ENCODE data around the gene TUT7. TPM values are rescaled to one million over a fixed set of nuclear protein-coding genes. Genes with fewer than 3 reads are reported as not detected.

The TUT7 gene
- total RNA-seq, 6 experiments from 2014 or later: 22.5 to 46.7 (median 31.6) TPM

DNA sequence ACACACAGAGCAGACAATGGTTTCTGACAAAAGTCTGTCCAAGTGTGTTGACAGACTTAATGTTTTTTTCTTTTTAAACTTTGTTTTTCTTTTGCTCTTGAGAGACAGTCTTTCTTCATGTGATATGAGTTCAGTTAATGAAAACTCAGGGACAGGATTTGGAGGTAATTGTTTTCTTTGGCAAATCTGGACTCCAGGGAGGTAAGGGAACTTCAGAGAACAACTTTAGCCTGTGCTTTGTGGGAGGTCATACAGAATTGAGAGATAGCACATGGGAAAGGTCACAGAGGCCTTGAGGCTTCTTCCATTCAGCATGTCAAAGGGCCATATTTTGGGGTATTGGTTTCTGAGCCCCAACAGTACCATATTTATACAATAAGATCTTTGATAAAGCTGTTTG is 104.1 kb downstream of the TUT7 start:
- no peak overlapping the region for H3K4me3 ChIP-seq
- H3K9me3 ChIP-seq: no peaks in the 10 kb centered on the region
- no peak for TF ChIP-seq POLR2A (IDR thresholded peaks at IDR 0.05)
- TF ChIP-seq, protein P1, sequence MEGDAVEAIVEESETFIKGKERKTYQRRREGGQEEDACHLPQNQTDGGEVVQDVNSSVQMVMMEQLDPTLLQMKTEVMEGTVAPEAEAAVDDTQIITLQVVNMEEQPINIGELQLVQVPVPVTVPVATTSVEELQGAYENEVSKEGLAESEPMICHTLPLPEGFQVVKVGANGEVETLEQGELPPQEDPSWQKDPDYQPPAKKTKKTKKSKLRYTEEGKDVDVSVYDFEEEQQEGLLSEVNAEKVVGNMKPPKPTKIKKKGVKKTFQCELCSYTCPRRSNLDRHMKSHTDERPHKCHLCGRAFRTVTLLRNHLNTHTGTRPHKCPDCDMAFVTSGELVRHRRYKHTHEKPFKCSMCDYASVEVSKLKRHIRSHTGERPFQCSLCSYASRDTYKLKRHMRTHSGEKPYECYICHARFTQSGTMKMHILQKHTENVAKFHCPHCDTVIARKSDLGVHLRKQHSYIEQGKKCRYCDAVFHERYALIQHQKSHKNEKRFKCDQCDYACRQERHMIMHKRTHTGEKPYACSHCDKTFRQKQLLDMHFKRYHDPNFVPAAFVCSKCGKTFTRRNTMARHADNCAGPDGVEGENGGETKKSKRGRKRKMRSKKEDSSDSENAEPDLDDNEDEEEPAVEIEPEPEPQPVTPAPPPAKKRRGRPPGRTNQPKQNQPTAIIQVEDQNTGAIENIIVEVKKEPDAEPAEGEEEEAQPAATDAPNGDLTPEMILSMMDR (IDR thresholded peaks at IDR 0.05): no peak
- no peak overlapping the region for H3K27ac ChIP-seq
- intact Hi-C loops (cut with DNase I): no loop called here
- DNase-seq: no peak
- ATAC-seq: no peak
- H3K4me1 ChIP-seq: no peaks in the 10 kb centered on the region
- no peaks in the 10 kb centered on the region for H3K36me3 ChIP-seq
- no peaks in the 10 kb centered on the region for H3K27me3 ChIP-seq

DNA sequence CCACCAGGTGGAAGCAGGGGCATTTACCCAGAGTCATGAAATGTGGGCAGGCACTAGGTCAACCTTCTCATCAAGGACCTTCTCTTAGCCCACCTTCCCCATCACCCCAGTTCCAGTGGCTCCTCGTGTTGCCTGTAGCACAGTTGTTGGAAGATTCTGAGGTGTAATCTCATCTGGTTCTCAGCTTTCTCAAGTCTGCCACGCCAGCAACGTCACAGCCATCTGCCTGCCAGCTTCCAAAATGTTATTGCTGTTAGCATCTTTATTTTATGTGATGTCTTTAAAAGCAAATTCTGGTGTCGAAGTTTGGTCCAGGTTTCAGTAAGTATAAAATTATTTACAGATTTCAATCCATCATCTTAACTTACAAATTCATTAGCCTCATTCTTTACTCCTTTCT is 105.5 kb downstream of the TUT7 start:
- Histone ChIP-seq H3K27me3 (no peaks in the 10 kb centered on the region), H3K4me1 (no peaks in the 10 kb centered on the region), H3K4me3 (no peak overlapping the region), H3K27ac (no peak overlapping the region), H3K36me3 (no peaks in the 10 kb centered on the region), H3K9me3 (no peaks in the 10 kb centered on the region)
- intact Hi-C loops (cut with DNase I): no loop called here
- TF ChIP-seq, protein P1 (IDR thresholded peaks at IDR 0.05): no peak
- TF ChIP-seq POLR2A (IDR thresholded peaks at IDR 0.05): no peak
- no peak for ATAC-seq
- WGBS (ENCODE audit: insufficient coverage, low coverage, low lambda C conversion rate, missing lambda C conversion rate): 89% methylated on average over 4 of the region's 4 CpGs
- DNase-seq: no peak

DNA sequence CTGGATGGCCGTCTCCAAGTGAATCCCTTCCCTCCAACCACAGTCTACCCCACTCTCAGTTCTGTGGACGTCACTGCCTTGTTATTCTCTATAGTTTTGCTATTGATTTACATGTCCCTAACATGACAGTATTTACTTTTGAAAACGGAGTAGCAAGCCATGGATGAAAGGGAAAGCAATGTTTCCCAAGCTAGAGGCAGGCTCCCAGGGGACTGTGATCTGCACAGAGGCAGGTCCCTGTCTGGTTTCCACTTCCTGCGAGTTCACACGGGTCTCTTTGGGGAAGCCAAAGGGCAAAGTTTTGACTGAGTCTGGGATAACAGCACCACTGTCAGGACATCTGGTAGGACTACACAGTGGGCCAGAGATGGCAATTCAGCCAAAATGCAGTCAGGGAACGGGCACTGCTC is 107.5 kb downstream of the TUT7 start:
- 26% methylated on average over 6 of the region's 6 CpGs for WGBS (ENCODE audit: insufficient coverage, low coverage, low lambda C conversion rate, missing lambda C conversion rate)
- TF ChIP-seq, protein P1 (IDR thresholded peaks at IDR 0.05): peak in 2 of 4 donors; percentile 7 to 23
- TF ChIP-seq POLR2A (IDR thresholded peaks at IDR 0.05): no peak
- no peaks in the 10 kb centered on the region for H3K27me3 ChIP-seq
- no peaks in the 10 kb centered on the region for H3K4me1 ChIP-seq
- H3K4me3 ChIP-seq: no peak overlapping the region
- intact Hi-C loops (cut with DNase I): no loop called here
- no peaks in the 10 kb centered on the region for H3K9me3 ChIP-seq
- ATAC-seq: peak; percentile 60 to 88 (median 75)
- no peaks in the 10 kb centered on the region for H3K36me3 ChIP-seq
- DNase-seq: peak in 1 of 3 donors; percentile 24
- no peak overlapping the region for H3K27ac ChIP-seq

DNA sequence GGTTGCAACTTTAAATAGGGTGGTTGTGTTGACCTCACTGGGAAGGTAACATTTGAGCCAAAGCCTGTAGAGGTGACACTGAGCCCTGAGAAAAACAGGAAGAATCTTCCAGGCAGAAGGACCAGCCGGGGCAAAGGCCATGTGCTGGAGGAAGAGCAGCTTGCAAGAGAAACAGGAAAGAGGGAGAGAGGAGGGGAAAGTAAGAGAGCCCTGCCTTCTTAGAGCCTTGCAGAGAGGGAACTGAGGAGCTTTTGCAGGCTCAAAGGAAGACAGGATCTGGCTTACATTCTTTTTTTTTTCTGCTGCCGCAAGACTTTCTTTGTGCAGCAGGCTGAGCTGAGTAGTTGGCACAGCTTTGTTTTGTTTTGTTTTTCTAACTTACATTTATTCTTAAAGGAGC is 112.1 kb downstream of the TUT7 start:
- no peaks in the 10 kb centered on the region for H3K36me3 ChIP-seq
- DNase-seq (peak in 1 of 3 donors; percentile 22), ATAC-seq (peak in 3 of 4 donors; percentile 34 to 58 (median 38))
- H3K4me3 ChIP-seq: no peak overlapping the region
- no peak overlapping the region for H3K27ac ChIP-seq
- no peaks in the 10 kb centered on the region for H3K27me3 ChIP-seq
- 42% methylated on average over 2 of the region's 2 CpGs for WGBS (ENCODE audit: insufficient coverage, low coverage, low lambda C conversion rate, missing lambda C conversion rate)
- no peaks in the 10 kb centered on the region for H3K4me1 ChIP-seq
- no peak for TF ChIP-seq POLR2A (IDR thresholded peaks at IDR 0.05)
- TF ChIP-seq, protein P1 (IDR thresholded peaks at IDR 0.05): no peak
- intact Hi-C loops (cut with DNase I): no loop called here
- H3K9me3 ChIP-seq: no peaks in the 10 kb centered on the region

DNA sequence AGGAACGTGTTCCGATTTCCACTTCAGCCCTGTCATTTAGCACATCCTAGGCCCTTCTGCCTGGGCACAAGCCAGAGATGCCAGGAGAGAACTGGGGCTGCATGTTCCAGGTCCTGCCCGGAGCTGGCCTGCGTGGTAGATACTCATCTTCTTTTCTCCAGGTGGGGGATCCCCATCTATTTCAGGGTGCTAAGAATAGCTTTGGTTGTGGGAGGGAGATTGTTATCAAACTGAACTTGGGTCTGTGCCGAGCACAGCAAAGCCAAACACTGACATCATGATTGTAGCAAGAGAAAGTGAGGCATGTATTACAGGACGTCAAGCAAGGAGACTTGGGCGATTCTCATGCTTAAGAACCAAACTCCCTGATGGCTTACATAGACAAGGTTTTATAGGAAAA is 113.0 kb downstream of the TUT7 start:
- ATAC-seq: no peak

More for the DNA sequence above, 113.0 kb downstream of the TUT7 start:
- intact Hi-C loops (cut with DNase I): no loop called here
- Histone ChIP-seq H3K4me1 (no peaks in the 10 kb centered on the region), H3K27ac (no peak overlapping the region), H3K36me3 (no peaks in the 10 kb centered on the region), H3K4me3 (no peak overlapping the region), H3K9me3 (no peaks in the 10 kb centered on the region), H3K27me3 (no peaks in the 10 kb centered on the region)
- 76% methylated on average over 7 of the region's 7 CpGs for WGBS (ENCODE audit: insufficient coverage, low coverage, low lambda C conversion rate, missing lambda C conversion rate)
- TF ChIP-seq, protein P1 (IDR thresholded peaks at IDR 0.05): no peak
- no peak for TF ChIP-seq POLR2A (IDR thresholded peaks at IDR 0.05)
- no peak for DNase-seq
